GM18870 (cell line): ENCODE measurements around the gene HECTD1.

ENCODE experiments used
- ATAC-seq: cut with Tn5 transposase; IDR thresholded peaks from one replicate; pipeline ENCODE4 v1.9.1; 2021; ENCODE audit warnings: moderate library complexity; ENCODE audit not compliant: unreplicated experiment

Gene HECTD1

DNA sequence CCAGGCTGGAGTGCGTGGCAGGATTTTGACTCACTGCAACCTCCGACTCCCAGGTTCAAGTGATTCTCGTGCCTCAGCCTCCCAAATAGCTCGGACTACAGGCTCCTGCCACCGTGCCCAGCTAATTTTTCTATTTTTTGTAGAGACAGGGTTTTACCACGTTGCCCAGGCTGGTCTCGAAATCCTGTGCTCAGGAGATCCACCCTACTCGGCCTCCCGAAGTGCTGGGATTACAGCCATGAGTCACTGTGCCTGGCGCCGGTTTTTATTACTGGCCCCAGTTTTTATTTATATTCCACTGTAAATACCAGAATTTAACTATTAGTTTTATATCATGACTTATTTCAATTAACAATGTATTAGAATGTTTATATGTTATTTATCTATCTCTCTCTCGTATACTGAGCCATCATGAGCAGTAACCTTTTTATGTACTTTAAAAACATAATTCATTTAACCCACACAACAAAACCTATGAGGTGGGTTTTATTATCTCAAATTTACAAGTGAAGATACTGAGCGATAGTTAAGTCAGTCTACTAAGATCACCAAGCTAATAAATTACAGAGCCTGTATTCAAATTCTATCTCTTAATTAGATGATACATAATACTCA is 47.8 kb downstream of the HECTD1 start:
- ATAC-seq, result no peak

DNA sequence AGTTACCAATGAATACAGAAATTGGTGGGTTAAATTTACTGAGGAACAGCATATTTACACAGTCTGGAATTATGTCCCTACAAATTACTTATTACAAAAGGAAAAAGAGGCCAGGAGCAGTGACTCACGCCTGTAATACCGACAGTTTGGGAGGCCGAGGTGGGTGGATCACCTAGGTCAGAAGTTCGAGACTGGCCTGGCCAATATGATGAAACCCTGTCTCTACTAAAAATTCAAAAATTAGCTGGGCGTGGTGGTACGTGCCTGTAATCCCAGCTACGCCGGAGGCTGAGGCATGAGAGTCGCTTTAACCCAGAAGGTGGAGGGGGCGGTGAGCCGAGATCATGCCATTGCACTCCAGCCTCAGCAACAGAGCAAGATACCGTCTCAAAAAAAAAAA is 52.6 kb downstream of the HECTD1 start:
- no peak for ATAC-seq

DNA sequence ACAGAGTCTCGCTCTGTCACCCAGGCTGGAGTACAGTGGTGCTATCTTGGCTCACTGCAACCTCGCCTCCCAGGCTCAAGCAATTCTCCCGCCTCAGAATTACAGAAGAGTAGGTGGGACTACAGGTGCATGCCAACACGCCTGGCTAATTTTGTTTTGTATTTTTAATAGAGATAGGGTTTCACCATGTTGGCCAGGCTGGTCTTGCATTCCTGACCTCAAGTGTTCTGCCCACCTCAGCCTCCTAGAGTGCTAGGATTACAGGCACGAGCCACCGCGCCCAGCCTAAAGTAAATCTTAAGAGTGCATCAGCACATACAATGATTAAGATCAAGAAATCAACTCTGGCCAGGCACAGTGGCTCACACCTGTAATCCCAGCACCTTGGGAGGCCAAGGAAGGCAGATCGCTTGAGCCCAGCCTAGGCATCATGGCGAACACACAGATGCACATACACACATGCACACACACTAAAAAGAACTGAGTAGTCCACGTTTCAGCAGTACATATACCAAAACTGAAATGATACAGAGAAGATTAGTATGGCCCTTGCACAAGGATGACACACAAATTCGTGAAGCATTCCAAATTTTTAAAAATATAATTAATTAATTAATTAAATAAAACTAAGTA is 65.0 kb downstream of the HECTD1 start:
- ATAC-seq, result no peak

DNA sequence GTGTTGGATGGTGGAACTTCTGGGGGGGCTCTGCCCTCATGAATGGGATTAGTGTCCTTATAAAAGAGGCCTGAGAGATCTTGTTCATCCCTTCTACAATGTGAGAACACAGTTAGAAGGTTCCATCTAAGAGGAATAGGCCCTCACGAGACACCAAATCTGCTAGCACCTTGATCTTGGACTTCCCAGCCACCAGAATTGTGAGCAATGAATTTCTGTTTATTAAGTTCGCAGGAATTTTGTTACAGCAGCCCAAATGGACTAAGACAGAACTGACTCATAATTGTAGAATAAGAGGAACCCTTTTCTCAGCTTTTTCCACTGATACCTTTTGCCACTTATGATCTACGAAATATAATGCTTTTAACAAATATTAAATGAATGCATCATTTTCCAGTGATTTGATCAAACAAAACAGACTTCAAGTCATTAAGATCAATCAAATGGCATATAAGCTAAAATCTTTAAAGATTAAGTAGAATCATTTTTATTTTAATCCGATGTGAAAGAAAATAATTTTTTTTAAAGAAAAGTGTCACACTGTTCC is 68.2 kb downstream of the HECTD1 start:
- no peak for ATAC-seq

DNA sequence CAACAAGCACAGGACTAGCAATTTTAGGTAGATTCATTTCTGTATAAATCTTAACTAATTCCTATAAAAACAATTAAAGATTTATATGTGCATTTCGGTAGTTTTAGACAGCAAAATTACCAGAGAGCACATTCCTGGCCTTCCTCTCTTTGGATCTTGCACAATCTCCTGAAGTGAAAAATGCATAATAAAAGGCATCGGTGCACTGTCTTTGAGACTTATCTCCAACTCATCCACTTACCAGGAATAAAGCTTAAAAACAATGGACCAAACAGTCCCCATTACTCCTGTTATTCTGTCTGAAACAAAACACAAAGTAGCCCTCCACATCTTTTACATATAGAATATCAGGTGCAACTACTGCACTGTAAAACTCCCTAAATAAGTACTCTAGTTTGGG is 69.3 kb downstream of the HECTD1 start:
- ATAC-seq, result no peak

DNA sequence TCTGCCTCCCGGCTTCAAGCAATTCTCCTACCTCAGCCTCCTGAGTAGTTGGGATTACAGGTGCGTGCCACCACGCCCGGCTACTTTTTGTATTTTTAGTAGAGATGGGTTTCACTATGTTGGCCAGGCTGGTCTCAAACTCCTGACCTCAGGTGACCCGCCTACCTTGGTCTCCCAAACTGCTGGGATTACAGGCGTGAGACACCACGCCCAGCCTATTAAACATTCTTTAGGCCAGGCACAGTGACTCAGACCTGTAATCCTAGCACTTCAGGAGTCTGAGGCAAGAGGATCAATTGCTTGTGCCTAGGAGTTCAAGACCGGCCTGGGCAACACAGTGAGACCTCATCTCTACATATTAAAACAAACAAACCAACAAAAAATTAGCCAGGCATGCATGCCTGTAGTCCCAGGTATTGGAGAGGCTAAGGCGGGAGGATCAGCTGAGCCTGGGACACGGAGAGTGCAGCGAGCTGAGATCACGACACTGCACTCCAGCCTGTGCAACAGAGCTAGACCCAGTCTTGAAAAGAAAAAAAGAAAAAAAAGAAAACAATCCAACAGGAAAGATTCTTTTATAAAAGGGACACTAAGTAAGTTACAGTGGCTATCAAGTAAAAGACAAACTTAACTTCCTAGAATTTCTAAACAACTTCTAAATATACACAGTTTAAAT is 70.2 kb downstream of the HECTD1 start:
- ATAC-seq, result no peak

DNA sequence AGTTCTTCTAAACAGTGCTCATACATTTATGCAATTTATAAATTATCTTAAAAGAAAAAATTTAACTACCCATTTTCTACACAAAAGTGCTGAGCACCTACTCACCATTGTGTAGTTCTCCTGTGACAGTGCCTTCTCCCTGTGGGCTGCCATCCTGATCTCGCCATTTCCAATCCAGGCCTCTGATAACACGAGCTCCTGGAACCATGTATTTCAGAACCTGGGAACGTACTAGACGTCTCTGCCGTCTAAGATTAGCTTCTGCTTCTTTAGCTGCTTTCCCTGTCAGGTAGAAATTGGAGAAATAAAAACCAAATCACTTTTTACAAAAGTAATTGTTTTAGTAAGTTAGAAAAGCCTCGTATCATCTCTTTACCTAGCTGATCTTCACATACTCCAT is 74.5 kb downstream of the HECTD1 start:
- no peak for ATAC-seq

DNA sequence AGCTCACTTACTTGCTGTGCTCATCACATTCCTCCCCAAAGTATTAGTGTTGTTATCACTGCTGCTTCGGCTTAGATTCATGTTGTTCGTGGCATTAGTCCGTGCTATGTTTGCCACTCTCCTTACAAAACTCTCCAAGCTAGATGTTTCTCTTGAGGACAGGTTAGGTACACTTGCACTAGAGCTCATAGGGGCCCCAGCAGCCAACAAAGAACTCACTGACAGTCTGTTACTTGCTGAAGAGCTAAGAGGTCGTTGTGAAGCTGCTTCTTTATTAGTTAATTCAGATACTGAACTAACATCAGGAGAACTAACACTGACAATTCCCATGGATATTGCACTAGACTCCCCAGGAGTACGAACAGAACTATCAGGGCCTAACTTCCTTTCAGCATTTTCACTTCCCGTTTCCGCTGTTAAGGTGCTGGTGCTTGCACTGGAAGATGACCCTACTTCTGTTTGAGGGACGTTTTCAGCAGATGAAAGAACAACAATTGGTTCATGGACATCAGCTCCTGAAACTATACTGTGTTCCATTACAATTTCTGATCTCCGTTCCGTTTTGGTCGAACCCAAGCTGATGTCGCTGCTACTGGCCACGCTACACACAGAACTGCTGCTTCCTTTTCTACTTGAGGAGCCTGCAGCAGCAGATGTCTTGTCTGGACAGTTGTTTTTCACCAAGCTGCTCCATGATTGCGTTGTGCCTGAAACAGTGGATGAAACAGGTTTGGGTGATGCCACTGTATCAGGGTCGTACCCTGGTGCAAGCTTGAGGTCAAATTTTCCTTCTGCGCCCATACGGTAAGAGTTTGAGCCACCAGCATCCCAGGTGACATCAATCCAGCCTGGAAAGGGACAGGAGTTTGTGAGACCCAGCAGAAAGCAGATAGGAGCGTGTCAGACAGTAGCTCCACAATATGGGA is 78.7 kb downstream of the HECTD1 start:
- no peak for ATAC-seq

DNA sequence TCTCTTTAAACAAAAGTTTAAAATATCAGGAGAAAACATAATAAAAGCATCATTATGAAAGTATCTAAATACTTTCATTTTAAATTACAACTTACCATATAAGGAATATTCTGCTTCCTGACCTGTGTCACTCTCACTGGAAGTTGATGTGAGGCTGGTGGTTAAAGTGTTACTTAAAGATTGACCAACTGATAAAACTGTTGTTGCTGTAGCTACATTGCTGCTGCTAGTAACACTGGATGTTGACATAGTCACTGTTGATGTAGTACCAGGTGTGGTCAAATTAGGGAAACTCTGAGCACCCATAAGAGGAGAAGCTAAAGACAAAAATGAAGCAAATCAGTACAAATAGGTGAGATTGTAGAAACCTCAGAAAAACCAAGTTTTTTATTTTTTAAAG is 79.9 kb downstream of the HECTD1 start:
- peak; percentile 63 for ATAC-seq

DNA sequence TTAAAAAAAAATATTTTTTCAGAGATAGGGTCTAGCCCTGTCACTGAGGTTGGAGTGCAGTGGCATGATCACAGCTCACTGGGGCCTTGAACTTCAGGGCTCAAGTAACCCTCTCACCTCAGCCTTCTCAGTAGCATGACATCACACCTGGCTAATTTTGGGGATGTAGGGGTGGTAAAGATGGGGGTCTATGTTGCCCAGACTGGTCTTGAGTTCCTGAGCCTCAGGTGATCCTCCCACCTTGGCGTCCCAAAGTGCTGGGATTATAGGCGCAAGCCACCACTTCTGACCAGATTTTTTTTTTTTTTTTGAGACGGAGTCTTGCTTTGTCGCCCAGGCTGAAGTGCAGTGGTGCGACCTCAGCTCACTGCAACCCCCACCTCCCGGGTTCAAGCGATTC is 80.9 kb downstream of the HECTD1 start:
- ATAC-seq, result no peak

DNA sequence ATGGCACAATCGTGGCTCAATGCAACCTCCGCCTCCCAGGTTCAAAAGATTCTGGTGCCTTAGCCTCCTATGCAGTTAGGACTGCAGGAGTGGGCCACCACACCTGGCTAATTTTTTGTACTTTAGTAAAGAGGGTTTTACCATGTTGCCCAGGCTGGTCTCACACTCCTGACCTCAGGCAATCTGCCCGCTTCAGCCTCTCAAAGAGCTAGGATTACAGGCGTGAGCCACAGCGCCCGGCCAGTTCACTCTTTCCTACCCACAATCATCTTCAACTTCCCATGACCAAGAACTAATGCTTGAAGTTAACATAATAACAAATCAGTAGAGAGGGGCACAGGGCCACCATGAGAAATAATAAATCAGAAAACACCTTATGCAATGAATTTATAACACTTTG is 82.4 kb downstream of the HECTD1 start:
- ATAC-seq, result no peak

DNA sequence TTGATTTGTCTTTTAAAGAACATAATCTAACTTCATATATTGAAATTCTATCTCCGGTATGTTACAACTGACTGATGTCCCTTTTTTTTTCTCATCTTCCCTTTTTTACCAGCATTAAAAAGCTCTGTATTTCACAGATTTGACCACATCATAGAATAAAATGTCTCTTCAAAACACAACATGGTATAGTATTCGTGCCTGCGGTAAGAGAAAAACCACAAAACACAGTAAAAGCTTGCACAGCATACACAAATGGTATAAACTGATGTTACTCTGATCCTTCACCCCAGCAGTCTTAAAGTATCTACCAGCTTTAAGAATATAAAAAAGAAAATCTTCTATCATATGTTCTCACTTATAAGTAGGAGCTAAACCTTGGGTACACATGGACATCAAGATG is 83.4 kb downstream of the HECTD1 start:
- no peak for ATAC-seq

DNA sequence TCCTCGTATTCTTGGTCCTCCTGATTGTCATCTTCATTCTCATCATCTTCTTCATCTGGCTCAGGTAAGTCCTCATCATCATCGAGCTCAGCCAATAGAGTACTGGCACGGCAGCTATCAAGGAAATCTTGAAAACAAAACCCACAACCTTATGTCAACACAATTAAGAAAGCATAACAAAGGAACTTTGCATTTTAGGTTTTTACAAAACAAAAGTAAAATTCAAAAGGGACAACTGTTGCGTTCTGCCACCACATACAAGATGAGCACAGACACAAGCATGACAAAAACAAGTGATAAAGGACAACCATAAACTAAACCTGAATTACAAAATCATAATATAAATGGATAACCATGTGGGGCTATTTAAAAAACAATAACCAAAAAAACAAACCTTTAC is 84.7 kb downstream of the HECTD1 start:
- no peak for ATAC-seq

DNA sequence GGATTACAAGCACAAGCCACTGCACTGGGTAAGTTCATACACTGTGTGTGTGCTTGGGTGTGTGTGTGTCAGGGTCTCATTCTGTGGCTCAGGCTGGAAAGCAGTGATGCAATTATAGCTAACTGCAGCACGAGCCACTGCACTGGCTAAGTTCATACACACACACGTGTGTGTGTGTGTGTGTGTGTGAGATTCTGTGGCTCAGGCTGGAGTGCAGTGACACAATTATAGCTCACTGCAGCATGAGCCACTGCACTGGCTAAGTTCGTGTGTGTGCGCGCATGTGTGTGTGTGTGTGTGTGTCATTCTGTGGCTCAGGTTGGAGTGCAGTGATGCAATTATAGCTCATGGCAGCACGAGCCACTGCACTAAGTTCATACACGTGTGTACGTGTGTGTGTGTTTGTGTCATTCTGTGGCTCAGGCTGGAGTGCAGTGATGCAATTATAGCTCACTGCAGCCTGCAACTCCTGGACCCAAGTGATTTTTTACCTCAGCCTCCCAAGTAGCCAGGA is 85.4 kb downstream of the HECTD1 start:
- no peak for ATAC-seq

DNA sequence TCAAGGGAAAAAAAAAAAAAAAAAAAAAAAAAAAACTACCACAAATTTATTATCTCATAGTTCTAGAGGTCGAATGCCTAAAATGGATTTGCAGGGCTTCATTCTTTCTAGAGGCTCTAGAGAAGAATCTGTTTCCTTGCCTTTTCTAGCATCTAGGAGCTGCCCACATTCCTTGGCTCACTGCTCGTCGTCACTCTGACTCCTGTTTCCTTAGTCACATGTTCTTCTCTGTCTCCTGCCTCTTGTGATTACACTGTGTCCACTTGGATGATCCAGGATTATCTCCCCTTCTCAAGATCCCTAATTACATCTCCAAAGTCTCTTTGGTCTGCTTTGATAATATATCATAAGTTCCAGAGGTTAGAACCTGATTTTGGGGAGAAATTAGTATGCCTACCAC is 88.7 kb downstream of the HECTD1 start:
- ATAC-seq, result no peak

DNA sequence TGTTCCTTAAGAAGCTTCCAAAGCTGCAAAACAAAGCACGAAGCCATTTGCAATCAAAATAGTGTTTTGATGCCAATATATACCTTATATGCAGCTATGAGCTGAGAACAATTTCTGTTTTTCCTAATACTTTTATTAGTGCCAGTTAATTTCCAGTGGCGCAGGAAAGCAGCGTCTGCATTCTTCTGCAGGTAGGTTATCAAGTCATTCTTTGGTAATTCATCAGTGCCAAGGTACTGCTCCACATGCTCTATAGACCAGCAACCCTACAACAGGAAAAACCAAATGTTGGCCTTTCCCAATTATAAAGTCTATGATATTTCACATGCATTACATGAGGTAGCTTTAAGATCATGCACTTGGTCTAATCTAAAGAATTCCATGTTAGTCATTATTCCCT is 93.8 kb downstream of the HECTD1 start:
- ATAC-seq, result no peak

DNA sequence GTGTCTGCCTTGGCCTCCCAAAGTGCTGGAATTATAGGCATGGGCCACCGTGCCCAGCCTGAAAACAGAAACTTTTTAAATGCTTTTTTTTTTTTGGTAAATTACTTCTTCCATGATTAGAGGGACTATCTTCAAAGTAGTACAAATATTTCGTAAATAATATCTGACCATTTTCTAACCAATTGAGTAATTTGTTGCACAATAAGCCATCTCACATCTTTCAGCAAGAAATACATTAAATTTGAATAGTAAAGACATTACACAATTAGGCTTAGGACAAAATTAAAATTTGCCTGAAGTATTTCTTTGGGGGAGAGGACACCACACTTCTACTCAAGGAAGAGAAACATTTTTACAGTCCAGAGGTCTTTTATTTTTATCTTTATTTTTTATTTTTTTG is 96.7 kb downstream of the HECTD1 start:
- no peak for ATAC-seq

DNA sequence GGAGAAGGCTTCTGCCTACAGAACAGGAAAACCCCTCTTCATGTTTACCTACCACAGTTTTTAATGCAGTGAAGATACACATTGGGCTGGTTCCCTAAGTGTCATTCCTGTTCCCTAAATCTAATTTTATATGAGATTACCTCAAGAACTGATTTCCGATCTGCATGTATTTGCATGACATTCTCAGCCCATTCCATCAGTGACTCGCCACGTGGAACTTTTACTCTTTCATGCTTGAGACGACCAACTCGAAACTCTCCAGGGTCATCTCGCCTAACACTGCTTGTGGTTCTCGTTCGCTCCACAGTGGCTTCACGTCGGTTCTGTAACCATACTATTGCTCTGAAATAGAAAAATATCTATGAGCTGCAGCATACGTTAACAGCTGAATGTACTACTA is 98.3 kb downstream of the HECTD1 start:
- no peak for ATAC-seq

DNA sequence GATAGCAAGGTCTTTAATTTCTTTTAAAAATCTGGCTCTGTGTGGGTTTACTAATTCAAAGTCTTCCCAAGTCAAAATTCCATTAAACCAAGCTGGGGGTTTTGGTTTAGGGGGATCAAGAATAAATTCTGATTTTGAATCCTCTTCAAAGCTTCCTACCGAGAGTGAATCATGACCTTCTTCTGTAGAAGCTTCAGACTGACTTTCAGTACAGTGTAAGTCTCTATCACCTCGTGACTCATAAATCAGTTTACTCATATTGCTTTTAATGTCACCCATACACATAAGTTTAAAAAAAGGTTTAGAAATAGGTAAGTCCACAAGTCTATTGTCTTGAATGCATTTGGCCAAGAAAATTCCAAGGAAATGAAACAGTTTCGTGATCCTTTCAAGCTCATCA is 100.8 kb downstream of the HECTD1 start:
- no peak for ATAC-seq

DNA sequence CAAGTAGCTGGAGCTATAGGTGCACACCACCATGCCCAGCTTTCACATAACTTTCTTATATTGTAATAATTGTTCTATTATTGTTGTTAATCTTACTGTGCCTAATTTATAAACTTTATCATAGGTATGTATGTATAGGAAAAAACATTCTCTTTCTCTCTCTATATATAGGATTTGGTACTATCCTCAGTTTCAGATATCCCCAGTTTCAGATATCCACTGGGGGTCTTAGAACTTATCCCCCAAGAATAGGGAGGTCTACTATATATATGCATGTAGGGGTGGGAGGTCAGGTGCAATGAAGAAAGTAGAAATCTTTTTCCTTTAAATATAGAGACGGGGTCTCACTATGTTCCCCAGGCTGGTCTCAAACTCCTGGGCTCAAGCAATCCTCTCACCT is 110.5 kb downstream of the HECTD1 start:
- ATAC-seq, result no peak

DNA sequence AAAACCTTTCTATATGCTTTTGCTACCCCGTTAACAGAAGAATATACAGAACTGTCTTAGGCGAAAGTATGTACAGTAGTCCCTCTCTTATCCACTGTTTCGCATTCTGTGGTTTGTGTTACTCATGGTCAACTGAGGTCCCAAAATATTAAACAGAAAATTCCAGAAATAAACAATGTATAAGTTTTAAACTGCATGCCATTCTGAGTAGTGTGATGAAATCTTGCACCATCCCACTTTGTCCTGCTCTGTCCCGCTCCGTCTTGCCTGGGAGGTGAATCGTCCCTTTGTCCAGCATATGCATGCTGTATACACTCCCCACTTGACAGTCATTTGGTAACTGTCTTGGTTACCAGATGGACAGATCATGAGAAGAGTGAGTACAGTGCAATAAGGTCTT is 111.3 kb downstream of the HECTD1 start:
- ATAC-seq, result no peak
